Progenitor cell of endocrine pancreas (in vitro differentiated cells): ENCODE data around the gene NOC4L. TPM values are rescaled to one million over a fixed set of nuclear protein-coding genes. Genes with fewer than 3 reads are reported as not detected.

Experiments
- DNase-seq: peaks from one replicate; pipeline ENCODE4 v3.0.0; 2021; ENCODE audit warnings: low spot score; ENCODE audit not compliant: unreplicated experiment
- H3K27ac Mint-ChIP-seq: 2 replicates; pipeline ENCODE4 v1.8.0; 2021; ENCODE audit warnings: mild to moderate bottlenecking, moderate library complexity, mixed read lengths
- H3K27me3 Mint-ChIP-seq: 2 replicates; pipeline ENCODE4 v1.8.0; 2021; ENCODE audit warnings: mixed read lengths
- H3K36me3 Mint-ChIP-seq: 2 replicates; pipeline ENCODE4 v1.8.0; 2022; ENCODE audit warnings: mixed read lengths; ENCODE audit not compliant: insufficient read depth
- H3K4me1 Mint-ChIP-seq: 2 replicates; pipeline ENCODE4 v1.8.0; 2021; ENCODE audit warnings: low read depth, mixed read lengths
- H3K4me3 Mint-ChIP-seq: 2 replicates; pipeline ENCODE4 v1.8.0; 2021; ENCODE audit warnings: low read depth, mild to moderate bottlenecking, moderate library complexity, mixed read lengths
- H3K9me3 Mint-ChIP-seq: 2 replicates; pipeline ENCODE4 v1.8.0; 2021; ENCODE audit warnings: low read depth, mixed read lengths
- CTCF ChIP-seq: fragments of 200-600 bp; sonication (generic); IDR thresholded peaks from one replicate; pipeline ENCODE4 v1.5.0; 2021; ENCODE audit warnings: antibody characterized with exemption, mild to moderate bottlenecking; ENCODE audit not compliant: unreplicated experiment
- total RNA-seq: library from RNA; stranded (reverse); gene quantifications from 2 replicates; pipeline ENCODE4 v1.2.1, GENCODE V29; 2021

NOC4L gene
- total RNA-seq, 1 donor from 2014 or later, result 27.0 TPM

GRCh38 chr12:132178801-132179401, 34.6 kb downstream of the NOC4L start:
- no peaks in the 10 kb centered on the region for H3K9me3 Mint-ChIP-seq
- H3K4me3 Mint-ChIP-seq, result no peak overlapping the region
- no peak for DNase-seq
- no peaks in the 10 kb centered on the region for H3K4me1 Mint-ChIP-seq
- H3K36me3 Mint-ChIP-seq, result no peaks in the 10 kb centered on the region
- H3K27ac Mint-ChIP-seq, result no peak overlapping the region
- H3K27me3 Mint-ChIP-seq, result peaks cover 68% of the 10 kb centered on the region
- TF ChIP-seq CTCF, result no peak

GRCh38 chr12:132179431-132180362, 35.4 kb downstream of the NOC4L start:
- no peaks in the 10 kb centered on the region for H3K36me3 Mint-ChIP-seq
- H3K4me1 Mint-ChIP-seq, result no peaks in the 10 kb centered on the region
- TF ChIP-seq CTCF, result no peak
- DNase-seq, result no peak
- H3K4me3 Mint-ChIP-seq, result no peak overlapping the region
- H3K27me3 Mint-ChIP-seq, result peaks cover 70% of the 10 kb centered on the region
- H3K9me3 Mint-ChIP-seq, result no peaks in the 10 kb centered on the region
- H3K27ac Mint-ChIP-seq, result no peak overlapping the region

GRCh38 chr12:132180648-132181546, 36.6 kb downstream of the NOC4L start:
- DNase-seq, result no peak
- no peaks in the 10 kb centered on the region for H3K36me3 Mint-ChIP-seq
- H3K9me3 Mint-ChIP-seq, result no peaks in the 10 kb centered on the region
- no peak for TF ChIP-seq CTCF
- H3K4me3 Mint-ChIP-seq, result no peak overlapping the region
- H3K27me3 Mint-ChIP-seq, result peaks cover 79% of the 10 kb centered on the region
- H3K27ac Mint-ChIP-seq, result no peak overlapping the region
- no peaks in the 10 kb centered on the region for H3K4me1 Mint-ChIP-seq

GRCh38 chr12:132181570-132182200, 37.4 kb downstream of the NOC4L start:
- H3K9me3 Mint-ChIP-seq, result no peaks in the 10 kb centered on the region
- no peak overlapping the region for H3K27ac Mint-ChIP-seq
- H3K4me1 Mint-ChIP-seq, result no peaks in the 10 kb centered on the region
- no peaks in the 10 kb centered on the region for H3K36me3 Mint-ChIP-seq
- H3K4me3 Mint-ChIP-seq, result no peak overlapping the region
- DNase-seq, result no peak
- TF ChIP-seq CTCF, result no peak
- H3K27me3 Mint-ChIP-seq, result peaks cover 83% of the 10 kb centered on the region
